Stimulated activated CD8-positive, alpha-beta memory T cell treated with anti-CD3 and anti-CD28 coated beads, Interleukin-4, amount 100 ng/mL, for 48 hours (primary cell): ENCODE results near the gene DPP10.
"Not testable (repeated sequence)": the region's sequence is repeated elsewhere in the genome, so short reads cannot be mapped to it uniquely, and the experiment has no call there.

Experiments used
- DNase-seq: peaks from one replicate; pipeline ENCODE4 v3.0.0-alpha.2; 2020

The DPP10 gene

GRCh38 chr2:114517580-114517979, 75.1 kb downstream of the DPP10 start:
- no peak for DNase-seq

- no peak for DNase-seq
These were observed 76.3 kb downstream of the DPP10 start for GRCh38 chr2:114518738-114519137.

GRCh38 chr2:114522612-114523011, 80.2 kb downstream of the DPP10 start:
- DNase-seq, result not testable (repeated sequence)

GRCh38 chr2:114525955-114526354, 83.5 kb downstream of the DPP10 start:
- DNase-seq, result no peak

GRCh38 chr2:114526841-114527240, 84.4 kb downstream of the DPP10 start:
- DNase-seq, result no peak

- no peak for DNase-seq
These were observed 85.0 kb downstream of the DPP10 start for GRCh38 chr2:114527330-114527983.

GRCh38 chr2:114534116-114535084, 92.0 kb downstream of the DPP10 start:
- no peak for DNase-seq

GRCh38 chr2:114537777-114538176, 95.3 kb downstream of the DPP10 start:
- no peak for DNase-seq

GRCh38 chr2:114542695-114543094, 100.3 kb downstream of the DPP10 start:
- no peak for DNase-seq

GRCh38 chr2:114543236-114543766, 100.9 kb downstream of the DPP10 start:
- DNase-seq, result no peak

- DNase-seq, result no peak
These were observed 102.6 kb downstream of the DPP10 start for GRCh38 chr2:114545052-114545451.

GRCh38 chr2:114546531-114546930, 104.1 kb downstream of the DPP10 start:
- DNase-seq, result no peak

GRCh38 chr2:114548151-114548550, 105.7 kb downstream of the DPP10 start:
- DNase-seq, result no peak

- no peak for DNase-seq
These were observed 107.9 kb downstream of the DPP10 start for GRCh38 chr2:114550364-114550763.

- DNase-seq, result peak; percentile 27
These were observed 108.7 kb downstream of the DPP10 start for GRCh38 chr2:114550895-114551793.

- no peak for DNase-seq
These were observed 110.6 kb downstream of the DPP10 start for GRCh38 chr2:114553027-114553426.

- no peak for DNase-seq
These were observed 126.7 kb downstream of the DPP10 start for GRCh38 chr2:114569166-114569565.

- no peak for DNase-seq
These were observed 135.2 kb downstream of the DPP10 start for GRCh38 chr2:114577657-114578056.

- no peak for DNase-seq
These were observed 137.1 kb downstream of the DPP10 start for GRCh38 chr2:114579542-114579941.

GRCh38 chr2:114580691-114581090, 138.2 kb downstream of the DPP10 start:
- DNase-seq, result no peak

- no peak for DNase-seq
These were observed 155.9 kb downstream of the DPP10 start for GRCh38 chr2:114598329-114598728.

- DNase-seq, result no peak
These were observed 166.8 kb downstream of the DPP10 start for GRCh38 chr2:114609203-114609602.

GRCh38 chr2:114609801-114610200, 167.4 kb downstream of the DPP10 start:
- no peak for DNase-seq
